ENCODE results near the gene ZNF629.

DNA sequence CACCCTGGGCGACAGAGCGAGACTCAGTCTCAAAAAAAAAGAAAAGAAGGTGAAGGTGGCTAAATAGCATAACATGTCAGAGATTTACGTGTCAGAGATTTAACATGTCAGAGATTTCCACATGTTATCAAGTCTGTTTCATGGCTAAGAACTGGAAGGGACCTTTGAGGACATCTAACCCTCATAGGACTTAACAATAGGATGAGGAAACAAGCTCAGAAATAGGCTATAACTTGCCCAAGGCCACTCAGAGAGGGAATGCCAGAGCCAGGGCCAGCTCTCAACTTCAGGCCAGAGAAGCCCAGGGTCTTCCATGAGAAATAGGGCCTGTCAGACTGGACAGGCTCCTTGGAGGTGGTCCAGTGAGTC, 26.8 kb upstream of the ZNF629 start:
- TF ChIP-seq, protein P1, sequence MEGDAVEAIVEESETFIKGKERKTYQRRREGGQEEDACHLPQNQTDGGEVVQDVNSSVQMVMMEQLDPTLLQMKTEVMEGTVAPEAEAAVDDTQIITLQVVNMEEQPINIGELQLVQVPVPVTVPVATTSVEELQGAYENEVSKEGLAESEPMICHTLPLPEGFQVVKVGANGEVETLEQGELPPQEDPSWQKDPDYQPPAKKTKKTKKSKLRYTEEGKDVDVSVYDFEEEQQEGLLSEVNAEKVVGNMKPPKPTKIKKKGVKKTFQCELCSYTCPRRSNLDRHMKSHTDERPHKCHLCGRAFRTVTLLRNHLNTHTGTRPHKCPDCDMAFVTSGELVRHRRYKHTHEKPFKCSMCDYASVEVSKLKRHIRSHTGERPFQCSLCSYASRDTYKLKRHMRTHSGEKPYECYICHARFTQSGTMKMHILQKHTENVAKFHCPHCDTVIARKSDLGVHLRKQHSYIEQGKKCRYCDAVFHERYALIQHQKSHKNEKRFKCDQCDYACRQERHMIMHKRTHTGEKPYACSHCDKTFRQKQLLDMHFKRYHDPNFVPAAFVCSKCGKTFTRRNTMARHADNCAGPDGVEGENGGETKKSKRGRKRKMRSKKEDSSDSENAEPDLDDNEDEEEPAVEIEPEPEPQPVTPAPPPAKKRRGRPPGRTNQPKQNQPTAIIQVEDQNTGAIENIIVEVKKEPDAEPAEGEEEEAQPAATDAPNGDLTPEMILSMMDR (IDR thresholded peaks at IDR 0.05), result no peak
- TF ChIP-seq POLR2A (IDR thresholded peaks at IDR 0.05), result no peak

All from adrenal gland (tissue), 5 donors.